ENCODE measurements around the gene EFNA4. TPM values are rescaled to one million over a fixed set of nuclear protein-coding genes. Genes with fewer than 3 reads are reported as not detected.
A peak's percentile ranks its signal among the peaks of the same experiment; 100 is the strongest.

EFNA4 gene
- total and polyA plus RNA-seq, 9 of the 15 experiments (the other 6 are each of a cell fraction or from before 2014, with no cell fraction given), result 0.68 to 7.4 (median 6.1) TPM

- TF ChIP-seq TOE1 (IDR thresholded peaks at IDR 0.05; ENCODE audit: borderline replicate concordance) (peak; percentile 62; the same call in 1 of the 2 replicates), TOE1 (CRISPR knock-in tag; IDR thresholded peaks at IDR 0.05; ENCODE audit: borderline replicate concordance, low read depth) (0 out of 2 replicates have a peak, but pooled peaks have one; percentile 29), ZC3H8 (IDR thresholded peaks at IDR 0.05) (no peak), SP2 (IDR thresholded peaks at IDR 0.05; ENCODE audit: extremely low read depth, low read depth, low read length, poor library complexity, severe bottlenecking) (no peak), DLX4 (CRISPR knock-in tag; IDR thresholded peaks at IDR 0.05) (no peak), GATAD2A (IDR thresholded peaks at IDR 0.05) (peak; percentile 88), SRSF9 (IDR thresholded peaks at IDR 0.05; ENCODE audit: borderline replicate concordance, low read depth, low read length) (no peak), ZNF41 (CRISPR knock-in tag; conservative IDR thresholded peaks at IDR 0.05) (no peak), PRPF4 (IDR thresholded peaks at IDR 0.05; ENCODE audit: insufficient read depth, low read depth, low read length, poor library complexity, severe bottlenecking) (no peak), ZNF766 (CRISPR knock-in tag; conservative IDR thresholded peaks at IDR 0.05) (0 out of 2 replicates have a peak, but pooled peaks have one; percentile 53), HDAC3 (IDR thresholded peaks at IDR 0.05; ENCODE audit: borderline replicate concordance, partially characterized antibody) (no peak), SMARCB1 (IDR thresholded peaks at IDR 0.05; ENCODE audit: insufficient read length, low read depth) (no peak), ATF6 (CRISPR knock-in tag; IDR thresholded peaks at IDR 0.05) (no peak), TCF7 (IDR thresholded peaks at IDR 0.05; ENCODE audit: borderline replicate concordance) (peak; percentile 76; the same call in 1 of the 2 replicates), CSDE1 (IDR thresholded peaks at IDR 0.05) (no peak)
These were observed 46.2 kb upstream of the EFNA4 start (continued) for GRCh38 chr1:155017041-155017945.

All from K562 (cell line).